NCI-H146 treated with DMSO at 0.1 percent for 48 hours (cell line): ENCODE data around the gene CERT1.
"Not testable (repeated sequence)": the region's sequence is repeated elsewhere in the genome, so short reads cannot be mapped to it uniquely, and the experiment has no call there.

ENCODE experiments used
- DNase-seq: peaks from one replicate; lab custom pipeline; 2025; ENCODE audit not compliant: unreplicated experiment; lab: John Stamatoyannopoulos, UW

Gene CERT1

DNA sequence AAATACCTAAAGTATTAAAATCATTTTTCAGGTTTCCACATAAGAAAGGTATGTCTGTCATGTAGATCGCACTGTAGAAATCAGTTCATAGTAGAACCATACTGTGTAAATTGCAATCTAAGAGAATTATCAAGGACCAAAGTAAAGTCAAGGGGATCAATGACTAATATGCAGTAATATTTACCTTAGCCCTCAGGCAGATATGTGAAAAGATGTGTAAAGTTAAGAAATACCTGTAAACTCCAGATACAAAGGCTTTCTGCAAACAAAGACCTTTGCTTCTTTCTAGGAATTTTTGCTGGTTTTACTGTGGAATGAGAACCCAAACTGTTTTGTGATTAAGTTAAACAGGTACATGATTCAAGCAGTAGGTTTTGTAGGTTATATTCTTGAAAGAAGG is 11.8 kb upstream of the CERT1 start:
- DNase-seq, result no peak

DNA sequence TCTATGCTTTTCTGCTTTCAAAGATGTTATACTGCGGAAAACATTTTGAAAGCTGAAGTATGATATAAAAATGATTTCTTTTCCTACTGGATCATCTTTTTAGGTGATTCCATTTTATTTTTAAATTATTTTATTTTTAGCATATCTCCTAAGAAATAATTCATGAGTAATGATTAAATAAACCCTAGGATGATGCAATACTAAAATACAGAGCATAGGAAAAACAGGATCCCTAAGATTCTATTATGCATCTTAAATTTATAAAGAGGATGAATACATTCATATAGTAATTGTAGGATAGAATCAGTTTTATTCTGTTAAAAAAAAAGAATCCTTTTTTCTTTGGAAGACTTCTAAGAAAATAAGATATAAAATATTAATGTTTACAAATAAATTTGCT is 11.1 kb upstream of the CERT1 start:
- no peak for DNase-seq

DNA sequence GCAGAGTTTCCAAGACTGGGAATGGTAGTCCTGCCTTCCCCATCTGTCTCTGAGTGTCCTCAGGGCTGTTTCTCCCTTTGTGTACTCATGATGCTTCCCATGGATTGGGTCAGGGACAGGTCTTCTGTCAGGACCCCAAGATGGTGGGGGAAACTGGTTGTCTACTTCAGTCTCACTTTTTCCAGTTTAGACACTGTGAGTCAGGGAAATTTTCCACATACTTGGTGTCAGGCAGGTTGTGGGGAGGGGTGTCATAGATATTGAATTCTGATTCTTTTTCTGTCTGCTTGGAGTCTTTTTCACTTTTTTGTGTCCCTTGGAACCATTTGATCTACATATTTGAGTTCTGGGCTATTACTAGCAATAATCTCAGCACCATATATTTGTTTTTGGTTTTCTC is 10.6 kb upstream of the CERT1 start:
- no peak for DNase-seq

DNA sequence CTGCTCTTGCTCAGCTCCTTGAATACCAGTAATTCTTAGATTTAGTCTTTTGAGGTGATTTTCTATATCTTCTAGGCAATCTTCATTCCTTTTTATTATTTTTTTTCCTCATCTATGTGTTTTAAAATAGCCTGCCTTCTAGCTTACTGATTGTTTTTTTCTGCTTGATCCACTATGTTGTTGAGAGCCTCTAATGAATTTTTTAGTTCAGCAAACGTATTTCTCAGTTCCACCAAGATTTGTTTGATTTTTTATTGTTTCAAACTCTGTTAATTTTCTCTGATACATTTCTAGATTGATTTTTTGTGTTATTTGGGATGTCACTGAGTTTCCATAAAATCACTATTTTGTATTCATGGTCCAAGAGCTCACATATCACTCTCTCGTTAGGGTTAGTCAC is 9.8 kb upstream of the CERT1 start:
- DNase-seq, result no peak

DNA sequence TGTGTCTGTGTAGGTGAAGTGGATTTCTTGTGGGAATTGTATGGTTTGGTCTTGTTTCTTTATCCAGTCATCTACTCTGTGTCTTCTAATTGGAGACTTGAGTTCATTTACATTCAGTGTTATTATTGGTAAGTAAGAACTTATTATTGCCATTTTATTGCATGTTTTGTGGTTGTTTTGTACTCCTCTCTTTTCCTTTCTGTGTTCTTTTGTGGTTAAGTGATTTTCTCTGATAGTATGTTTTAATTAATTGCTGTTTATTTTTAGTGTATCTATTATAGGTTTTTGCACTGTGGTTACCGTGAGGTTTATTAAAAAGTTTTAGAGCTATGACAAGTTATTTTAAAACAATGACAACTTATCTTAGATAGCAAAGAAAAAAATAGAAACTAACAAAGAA is 8.3 kb upstream of the CERT1 start:
- no peak for DNase-seq

DNA sequence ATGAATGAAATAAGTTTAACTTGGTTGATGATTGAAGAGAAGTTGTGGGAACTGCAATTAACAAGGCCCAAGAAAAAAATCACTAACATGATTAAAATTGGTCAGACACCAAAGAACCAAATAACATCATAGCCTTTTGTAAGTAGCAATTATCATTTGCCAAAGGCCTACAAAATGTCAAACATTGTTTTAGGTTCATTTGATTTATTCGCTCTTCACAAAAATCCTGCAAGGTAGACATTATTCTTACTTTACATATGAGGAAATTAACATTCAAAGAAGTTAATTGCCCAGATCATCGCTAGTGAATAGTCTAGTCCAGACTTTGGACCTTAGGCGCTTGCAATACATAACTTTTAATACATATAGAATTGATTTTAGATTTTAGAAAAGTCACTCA is 2.9 kb upstream of the CERT1 start:
- no peak for DNase-seq

DNA sequence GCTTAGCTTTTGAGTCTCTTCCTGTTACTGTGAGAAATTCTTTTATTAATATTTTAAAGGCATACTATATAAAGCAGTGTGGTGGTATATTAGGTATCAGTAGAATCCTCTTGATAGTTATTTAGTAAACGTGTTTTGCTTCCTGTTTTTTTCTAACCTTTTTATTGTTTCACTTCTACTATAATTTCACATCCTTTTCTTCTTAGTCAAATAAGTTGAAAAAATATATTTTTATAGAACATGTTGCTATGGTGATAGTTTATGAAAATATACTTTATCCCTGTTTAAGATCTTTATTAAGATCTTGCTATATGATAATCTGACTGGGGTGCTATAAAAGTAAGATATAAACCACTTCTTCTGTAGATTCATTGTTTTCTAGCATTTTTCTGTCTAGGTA is 2.4 kb upstream of the CERT1 start:
- DNase-seq, result no peak

DNA sequence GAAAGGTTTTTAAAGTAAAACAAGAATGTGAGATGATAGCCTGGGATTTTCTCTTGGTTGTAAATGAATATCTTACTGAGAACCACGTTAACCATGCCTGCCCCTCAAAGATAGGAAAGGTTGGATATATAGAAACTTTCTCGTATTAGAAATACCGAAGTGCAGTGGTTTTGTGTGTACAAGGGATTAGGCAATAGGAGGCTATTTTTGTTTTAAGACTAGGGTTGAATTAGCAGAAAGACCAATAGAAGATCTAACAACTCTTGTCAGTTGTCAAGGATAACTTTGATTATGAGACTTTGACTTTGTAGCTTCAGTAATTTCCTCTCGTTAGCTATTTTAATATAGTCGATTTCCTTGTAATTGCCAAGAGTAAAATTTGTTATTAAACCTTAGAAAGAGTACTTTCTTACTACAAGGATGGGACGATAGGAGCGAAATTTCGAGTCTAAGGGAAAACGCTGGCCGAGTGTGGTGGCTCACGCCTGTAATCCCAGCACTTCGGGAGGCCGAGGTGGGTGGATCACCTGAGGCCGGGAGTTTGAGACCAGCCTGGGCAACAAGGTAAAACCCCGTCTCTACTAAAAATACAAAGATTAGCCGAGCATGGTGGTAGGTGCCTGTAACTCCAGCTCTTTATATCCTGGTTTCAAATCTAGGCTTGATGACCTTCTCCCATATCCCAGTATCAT is 1.1 kb upstream of the CERT1 start:
- no peak for DNase-seq

DNA sequence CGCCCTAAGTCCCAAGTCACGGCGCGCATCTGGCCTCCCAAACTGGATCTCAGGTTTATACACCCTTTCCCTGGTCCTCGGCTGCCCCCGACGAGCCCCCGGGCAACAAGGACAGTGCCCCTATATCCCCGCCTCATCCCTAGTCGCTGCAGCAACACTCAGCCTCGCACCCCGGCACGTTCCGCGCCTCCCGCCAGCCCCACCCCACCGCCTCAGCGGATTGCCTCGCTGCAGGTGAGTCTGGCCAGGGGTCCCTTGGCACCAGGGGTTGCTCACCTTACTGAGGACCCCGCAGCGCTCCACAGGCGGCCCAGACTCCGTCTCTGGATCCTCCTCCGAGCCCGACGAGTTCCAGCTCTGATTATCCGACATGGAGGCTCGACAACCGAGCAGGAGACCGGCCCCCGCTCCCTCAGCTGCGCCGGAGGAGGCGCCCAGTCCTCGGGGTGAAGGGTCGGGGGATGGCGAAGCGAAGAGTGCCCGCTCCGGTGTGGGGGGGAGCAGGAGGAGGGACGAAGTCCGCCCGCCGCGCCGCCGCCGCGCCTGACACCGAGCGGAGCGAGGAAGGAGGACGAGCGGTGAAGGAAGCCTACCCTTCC is 494 bp downstream of the CERT1 start:
- no peak for DNase-seq

DNA sequence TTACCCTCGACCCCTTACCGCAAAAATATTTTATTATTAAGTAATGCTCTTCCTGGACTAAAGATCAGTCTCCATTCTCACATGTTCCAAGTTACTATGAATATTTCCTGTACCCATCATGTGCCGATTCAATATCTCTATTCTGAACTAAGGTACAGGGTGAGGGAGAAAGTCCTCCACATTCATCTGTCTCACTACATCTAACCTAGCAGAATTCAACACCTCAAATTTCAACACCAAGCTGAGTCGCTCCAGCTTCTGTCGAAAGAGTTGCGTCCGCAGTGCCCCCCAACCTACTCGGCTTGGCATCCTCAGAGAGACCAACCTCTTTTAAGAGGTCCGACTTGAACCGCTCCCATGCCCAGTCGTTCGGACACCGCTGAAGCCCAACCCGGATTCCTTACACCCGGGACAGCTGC is 1.0 kb downstream of the CERT1 start:
- DNase-seq, result no peak

DNA sequence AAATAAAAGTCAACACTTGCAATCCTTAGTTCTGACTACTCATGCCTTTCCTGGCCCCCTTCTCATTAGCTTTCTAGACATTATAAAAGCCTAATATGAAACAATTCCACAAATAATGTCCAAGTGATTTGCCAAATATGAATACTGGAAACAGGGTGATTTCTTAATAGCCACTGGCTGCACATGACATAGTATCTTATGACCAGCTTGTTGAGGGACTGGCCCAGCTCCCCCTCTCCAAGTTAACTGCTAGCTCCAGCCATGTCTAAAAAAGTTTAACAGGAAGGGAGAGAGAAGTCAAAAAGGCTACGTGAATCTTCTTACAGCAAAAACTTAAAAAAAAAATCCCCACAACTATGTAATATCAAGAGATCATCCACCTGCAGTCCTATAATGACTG is 1.5 kb downstream of the CERT1 start:
- no peak for DNase-seq

DNA sequence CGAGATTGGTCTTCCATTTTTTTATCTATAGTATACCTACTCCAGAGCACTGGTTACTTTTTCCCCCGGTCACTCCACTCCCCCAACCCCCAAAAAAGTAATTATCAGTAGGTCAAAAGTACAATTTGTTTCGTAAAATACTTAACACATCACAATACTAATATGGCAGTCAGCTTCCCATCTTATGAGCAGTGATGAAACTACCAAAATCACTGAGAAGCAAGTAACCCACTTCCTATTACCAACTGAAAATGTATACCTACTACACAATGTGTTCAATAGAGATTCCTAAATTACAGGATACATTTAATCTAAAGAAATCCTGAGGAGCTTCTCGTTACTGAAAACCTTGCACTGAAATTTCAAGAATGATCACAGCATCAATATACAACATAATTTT is 1.9 kb downstream of the CERT1 start:
- DNase-seq, result no peak

DNA sequence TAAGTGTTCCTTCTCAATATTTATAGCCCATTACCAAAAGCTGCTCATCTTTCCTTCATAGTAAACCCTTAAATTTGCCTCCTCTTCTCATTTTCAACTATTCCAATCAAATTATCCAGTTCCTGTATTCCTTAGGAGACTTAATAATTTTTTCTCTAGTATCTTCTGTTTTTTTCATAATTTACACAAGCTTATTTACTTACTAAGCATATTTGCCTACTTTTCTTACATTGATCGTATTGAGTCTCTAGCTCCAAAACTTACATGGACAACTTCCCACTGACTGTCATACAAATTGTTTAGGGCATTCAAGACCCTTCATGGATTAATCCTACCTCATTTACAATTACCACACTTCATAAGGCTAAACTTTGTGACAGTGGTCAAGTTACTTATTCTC is 3.6 kb downstream of the CERT1 start:
- no peak for DNase-seq

DNA sequence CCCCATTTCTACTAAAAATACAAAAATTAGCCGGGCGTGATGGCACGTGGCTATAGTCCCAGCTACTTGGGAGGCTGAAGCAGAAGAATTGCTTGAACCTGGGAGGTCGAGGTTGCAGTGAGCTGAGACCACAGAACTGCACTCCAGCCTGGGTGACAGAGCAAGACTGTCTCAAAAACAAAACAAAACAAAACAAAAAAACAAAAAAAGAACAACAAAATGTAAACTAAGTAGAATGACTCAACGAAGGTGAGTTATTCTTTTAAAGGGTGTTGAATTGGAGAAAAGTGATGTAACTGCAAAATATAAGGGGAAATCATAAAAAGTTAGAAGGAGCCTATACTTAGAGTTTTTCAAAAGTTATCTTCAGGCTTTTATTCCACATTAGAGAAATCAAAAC is 6.3 kb downstream of the CERT1 start:
- DNase-seq, result not testable (repeated sequence)

DNA sequence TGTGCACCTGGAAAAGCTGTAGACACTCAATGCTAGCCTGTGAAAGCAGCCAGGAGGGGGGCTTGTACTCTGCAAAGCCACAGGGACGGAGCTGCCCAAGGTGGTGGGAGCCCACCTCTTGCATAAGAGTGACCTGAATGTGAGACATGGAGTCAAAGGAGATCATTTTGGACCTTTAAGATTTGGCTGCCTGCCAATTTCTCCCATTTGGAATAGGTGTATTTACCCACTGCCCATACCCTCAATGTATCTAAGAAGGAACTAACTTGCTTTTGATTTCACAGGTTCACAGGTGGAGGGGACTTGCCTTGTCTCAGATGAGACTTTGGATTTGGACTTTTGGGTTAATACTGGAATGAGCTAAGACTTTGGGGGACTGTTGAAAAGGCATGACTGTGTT is 12.6 kb downstream of the CERT1 start:
- not testable (repeated sequence) for DNase-seq

DNA sequence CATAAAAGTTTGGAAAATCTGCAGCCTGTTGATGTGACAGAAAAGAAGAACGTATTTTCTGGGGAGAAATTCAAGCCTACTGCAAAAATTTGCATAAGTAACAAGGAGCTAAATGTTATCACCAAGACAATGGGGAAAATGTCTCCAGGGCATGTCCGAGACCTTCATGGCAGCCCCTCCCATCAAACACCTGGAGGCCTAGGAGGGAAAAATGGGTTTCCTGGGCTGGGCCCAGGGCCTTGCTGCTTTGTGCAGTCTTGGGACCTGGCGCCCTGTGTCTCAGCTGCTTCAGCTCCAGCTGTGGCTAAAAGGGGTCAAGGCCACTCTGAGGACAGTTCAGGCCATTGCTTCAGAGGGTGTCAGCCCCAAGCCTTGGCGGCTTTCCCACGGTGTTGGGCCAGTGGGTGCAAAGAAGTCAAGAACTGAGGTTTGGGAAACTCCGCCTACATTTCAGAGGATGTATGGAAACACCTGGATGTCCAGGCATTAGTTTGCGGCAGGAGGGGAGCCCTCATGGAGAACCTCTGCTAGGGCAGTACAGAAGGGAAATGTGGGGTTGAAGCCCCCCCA is 13.1 kb downstream of the CERT1 start:
- no peak for DNase-seq

DNA sequence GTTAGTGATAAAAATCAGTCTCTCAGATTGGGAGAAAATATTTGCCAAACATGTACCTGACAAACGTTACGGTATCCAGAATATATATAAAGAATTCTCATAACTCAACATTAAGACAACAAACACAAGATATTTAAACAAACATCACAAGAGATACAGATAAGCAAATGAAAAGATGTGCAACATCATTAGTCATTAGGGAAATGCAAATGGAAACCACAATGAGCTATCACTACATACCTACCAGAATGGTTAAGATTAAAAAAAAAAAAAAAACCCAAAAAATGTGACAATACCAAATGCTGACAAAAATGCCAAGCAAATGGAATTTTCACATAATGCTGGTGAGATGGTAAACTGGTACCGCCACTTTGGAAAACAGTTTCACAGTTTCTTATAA is 15.4 kb downstream of the CERT1 start:
- no peak for DNase-seq

DNA sequence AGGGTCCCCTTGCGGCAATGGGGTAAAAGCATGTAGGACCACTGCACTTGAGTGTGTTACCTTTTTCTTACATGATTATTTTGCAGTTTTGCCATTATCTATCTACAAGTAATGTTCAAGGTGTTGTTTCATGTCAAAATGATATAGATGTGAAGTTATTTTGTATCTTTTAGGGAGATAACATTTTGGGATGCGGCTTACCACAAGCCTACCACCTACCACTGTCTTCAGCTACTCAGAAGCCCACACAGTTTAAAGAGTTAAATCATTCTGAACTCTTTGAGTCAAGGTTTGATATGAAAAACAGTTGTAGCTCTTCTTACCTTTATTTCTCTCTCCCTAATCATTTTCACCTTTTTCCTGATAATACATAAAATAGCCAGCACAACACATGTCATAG is 19.8 kb downstream of the CERT1 start:
- no peak for DNase-seq

DNA sequence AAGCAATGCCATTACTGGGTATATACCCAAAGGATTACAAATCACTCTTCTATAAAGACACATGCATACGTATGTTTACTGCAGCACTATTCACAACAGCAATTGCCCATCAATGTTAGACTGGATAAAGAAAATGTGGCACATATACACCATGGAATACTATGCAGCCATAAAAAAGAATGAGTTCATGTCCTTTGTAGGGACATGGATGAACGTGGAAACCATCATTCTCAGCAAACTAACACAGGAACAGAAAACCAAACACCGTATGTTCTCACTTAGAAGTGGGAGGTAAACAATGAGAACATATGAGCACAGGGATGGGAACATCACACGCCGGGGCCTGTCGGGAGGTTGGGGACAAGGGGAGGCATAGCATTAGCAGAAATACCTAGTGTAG is 21.6 kb downstream of the CERT1 start:
- not testable (repeated sequence) for DNase-seq

DNA sequence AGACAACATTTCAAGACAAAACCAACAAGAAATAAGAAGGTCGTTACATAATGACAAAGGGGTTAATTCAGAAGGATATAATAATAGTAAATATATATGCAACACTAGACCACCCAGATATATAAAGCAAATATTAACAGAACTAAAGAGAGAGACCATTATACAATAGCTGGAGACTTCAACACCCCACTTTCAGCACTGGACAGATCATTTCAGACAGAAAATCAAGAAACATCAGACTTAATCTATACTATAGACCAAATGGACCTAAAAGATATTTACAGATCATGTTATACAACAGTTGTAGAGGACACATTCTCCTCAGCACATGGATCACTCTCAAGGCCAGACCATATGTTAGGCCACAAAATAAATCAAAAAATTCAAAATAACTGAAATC is 26.8 kb downstream of the CERT1 start:
- DNase-seq, result no peak

DNA sequence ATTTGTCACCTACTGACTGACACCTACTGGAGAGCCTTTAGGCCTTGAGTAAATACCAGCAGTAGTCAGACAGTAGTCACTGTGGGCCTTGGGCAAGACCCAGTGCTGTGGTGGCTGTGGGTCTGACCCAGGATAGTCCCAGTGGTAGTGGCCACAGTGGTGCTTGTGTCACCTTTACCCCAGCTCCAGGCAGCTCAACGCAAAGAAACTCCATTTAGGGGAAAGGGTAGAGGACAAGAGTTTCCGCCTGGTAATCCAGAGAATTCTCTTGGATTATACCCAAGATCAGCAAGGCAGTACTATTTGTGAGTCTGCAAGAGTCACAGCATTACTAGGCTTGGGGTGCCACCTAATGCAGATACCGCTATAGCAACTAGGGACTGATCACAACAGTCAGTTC is 28.9 kb downstream of the CERT1 start:
- no peak for DNase-seq

DNA sequence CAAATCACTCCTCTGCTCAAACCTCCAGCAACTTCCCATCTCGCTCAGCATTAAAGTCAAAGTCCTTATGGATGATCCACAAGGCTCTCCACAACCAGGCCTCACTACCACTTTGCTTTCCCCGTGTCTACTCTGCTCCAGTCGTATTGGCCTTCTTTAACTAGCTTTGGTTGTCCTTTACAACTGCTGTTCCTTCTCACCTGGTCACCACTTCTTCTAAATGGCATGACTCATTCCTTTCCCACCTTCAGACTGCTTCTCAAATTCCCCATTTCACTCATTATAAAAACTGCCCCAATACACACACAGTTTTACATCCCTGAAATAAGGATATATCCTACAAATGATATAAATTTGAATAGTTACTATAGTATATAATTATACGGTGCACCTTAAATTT is 30.4 kb downstream of the CERT1 start:
- no peak for DNase-seq

DNA sequence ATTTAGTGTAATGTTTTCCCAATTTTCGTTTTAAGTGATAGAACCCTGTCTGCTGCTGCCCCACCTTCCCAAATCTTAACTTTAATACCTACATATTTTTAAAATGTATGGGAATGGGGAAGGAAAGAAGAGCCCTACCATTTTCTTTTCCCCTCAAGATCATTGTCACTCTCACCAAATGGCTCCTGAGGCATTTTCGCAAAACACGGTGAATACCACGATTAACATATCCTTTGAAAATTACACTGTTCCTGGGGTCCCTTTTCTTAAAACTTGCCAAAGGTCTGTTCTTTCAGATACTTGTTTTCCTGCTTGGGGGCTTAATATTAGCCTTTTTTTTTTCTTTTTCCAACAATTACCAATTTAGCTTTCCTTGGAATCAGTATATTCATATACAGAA is 36.1 kb downstream of the CERT1 start:
- no peak for DNase-seq
